Endothelial cell (in vitro differentiated cells): ENCODE results near the gene CAMK2N2. TPM values are rescaled to one million over a fixed set of nuclear protein-coding genes. Genes with fewer than 3 reads are reported as not detected.

ENCODE experiments used
- DNase-seq: peaks from one replicate; pipeline ENCODE4 v3.0.0; 2021; ENCODE audit warnings: low spot score
- H3K27ac Mint-ChIP-seq: one replicate; pipeline ENCODE4 v1.8.0; 2021; ENCODE audit warnings: mixed read lengths, inconsistent platforms; ENCODE audit not compliant: unreplicated experiment
- H3K27me3 Mint-ChIP-seq: one replicate; pipeline ENCODE4 v1.8.0; 2021; ENCODE audit warnings: mild to moderate bottlenecking, moderate library complexity, mixed read lengths, inconsistent platforms; ENCODE audit not compliant: unreplicated experiment
- H3K36me3 Mint-ChIP-seq: one replicate; pipeline ENCODE4 v1.8.0; 2021; ENCODE audit warnings: mild to moderate bottlenecking, low read depth, mixed read lengths, inconsistent platforms; ENCODE audit not compliant: unreplicated experiment
- H3K4me1 Mint-ChIP-seq: one replicate; pipeline ENCODE4 v1.8.0; 2021; ENCODE audit warnings: mild to moderate bottlenecking, mixed read lengths, inconsistent platforms; ENCODE audit not compliant: unreplicated experiment
- H3K4me3 Mint-ChIP-seq: one replicate; pipeline ENCODE4 v1.8.0; 2021; ENCODE audit warnings: mild to moderate bottlenecking, mixed read lengths, inconsistent platforms; ENCODE audit not compliant: unreplicated experiment
- H3K9me3 Mint-ChIP-seq: one replicate; pipeline ENCODE4 v1.8.0; 2021; ENCODE audit warnings: mixed read lengths, inconsistent platforms; ENCODE audit not compliant: unreplicated experiment
- CTCF ChIP-seq: fragments of 200-600 bp; sonication (generic); IDR thresholded peaks from one replicate; pipeline ENCODE4 v1.5.0; 2021; ENCODE audit warnings: antibody characterized with exemption; ENCODE audit not compliant: unreplicated experiment
- microRNA-seq: library from miRNA; unstranded; fragments of <30 nt; microRNA quantifications from one replicate; pipeline ENCODE4, GENCODE V29; 2020; ENCODE audit not compliant: unreplicated experiment
- total RNA-seq: library from RNA; stranded (reverse); fragmentation: NEBNext Ultra II Directional; extraction: Animal tissue kit (Norgen Biotek cat#: 25700); gene quantifications from one replicate; pipeline ENCODE4 v1.2.1, GENCODE V29; 2021; ENCODE audit not compliant: unreplicated experiment

The CAMK2N2 gene
- total RNA-seq, 1 donor from 2014 or later = not detected

- Mint-ChIP-seq H3K4me3 (no peak overlapping the region), H3K9me3 (no peaks in the 10 kb centered on the region), H3K27ac (no peak overlapping the region), H3K27me3 (peaks cover 1% of the 10 kb centered on the region), H3K4me1 (peaks cover 11% of the 10 kb centered on the region), H3K36me3 (no peaks in the 10 kb centered on the region)
- no peak for DNase-seq
- TF ChIP-seq CTCF = no peak
Measured at GRCh38 chr3:184211297-184211696, 50.1 kb downstream of the CAMK2N2 start.

Small RNA genes lying within 50 kb of the gene (microRNA-seq; reads per million reads assigned to microRNA genes)
- gene MIR1224 = 2.4 reads per million, percentile 34 among the genes with 10 or more reads in this experiment

Other genes starting within 250 kb of the CAMK2N2 start
- gene ABCC5, start 243.7 kb downstream of the CAMK2N2 start, total RNA-seq = 45.9 TPM
- not detected for gene HTR3D, start 229.8 kb downstream of the CAMK2N2 start, total RNA-seq
- not detected for gene HTR3C, start 208.5 kb downstream of the CAMK2N2 start, total RNA-seq
- gene HTR3E, start 164.5 kb downstream of the CAMK2N2 start, total RNA-seq = not detected
- 37.0 TPM for gene EIF2B5, start 126.2 kb downstream of the CAMK2N2 start, total RNA-seq
- 103 TPM for gene DVL3, start 106.2 kb downstream of the CAMK2N2 start, total RNA-seq
- 401 TPM for gene AP2M1, start 86.7 kb downstream of the CAMK2N2 start, total RNA-seq
- 68.1 TPM for gene ABCF3, start 75.4 kb downstream of the CAMK2N2 start, total RNA-seq
- gene VWA5B2, start 32.0 kb downstream of the CAMK2N2 start, total RNA-seq = 1.1 TPM
- 38.6 TPM for gene ALG3, start 12.6 kb downstream of the CAMK2N2 start, total RNA-seq
- 5.7 TPM for gene EEF1AKMT4, start 11.9 kb downstream of the CAMK2N2 start, total RNA-seq
- not detected for gene ECE2, start 14.5 kb upstream of the CAMK2N2 start, total RNA-seq
- gene PSMD2, start 37.7 kb upstream of the CAMK2N2 start, total RNA-seq = 292 TPM
- gene EIF4G1, start 53.1 kb upstream of the CAMK2N2 start, total RNA-seq = 390 TPM
- 15.8 TPM for gene FAM131A, start 76.0 kb upstream of the CAMK2N2 start, total RNA-seq
- 6.3 TPM for gene CLCN2, start 100.1 kb upstream of the CAMK2N2 start, total RNA-seq
- 56.1 TPM for gene POLR2H, start 100.2 kb upstream of the CAMK2N2 start, total RNA-seq
- 0.28 TPM for gene THPO, start 116.7 kb upstream of the CAMK2N2 start, total RNA-seq
- 2.4 TPM for gene CHRD, start 118.5 kb upstream of the CAMK2N2 start, total RNA-seq